Natural killer cell (primary cell): Measurements from ENCODE around the gene SRC. TPM values are rescaled to one million over a fixed set of nuclear protein-coding genes. Genes with fewer than 3 reads are reported as not detected.

Experiments
- ATAC-seq, 3 donors: fragments of 150-1000 bp in 2 of 3; fragments of 200-7000 bp in 1 of 3; cut with Tn5 transposase; 1 replicate in 1 of 3; 2 replicates in 2 of 3; pipeline ENCODE4 v1.10.0; 2021; ENCODE audit warnings: mild to moderate bottlenecking in 2 of 3, moderate library complexity in 2 of 3
- DNase-seq, 2 donors: peaks; one replicate each; pipeline versions ENCODE4 v3.0.0 to v3.0.0-alpha.2; 2013 to 2021; ENCODE audit warnings: mixed read lengths in 1 of 2
- H3K27ac ChIP-seq: one replicate; pipeline ENCODE4 v1.5.1; 2013; ENCODE audit warnings: mild to moderate bottlenecking, low read length
- H3K27me3 ChIP-seq: one replicate; pipeline ENCODE4 v1.6.1; 2013; ENCODE audit warnings: low read length; ENCODE audit not compliant: control insufficient read depth, insufficient read depth
- H3K36me3 ChIP-seq: one replicate; pipeline ENCODE4 v1.6.1; 2013; ENCODE audit warnings: low read length; ENCODE audit not compliant: control insufficient read depth, insufficient read depth
- H3K4me1 ChIP-seq: one replicate; pipeline ENCODE4 v1.6.1; 2013; ENCODE audit warnings: low read length; ENCODE audit not compliant: control insufficient read depth, insufficient read depth
- H3K4me3 ChIP-seq: one replicate; pipeline ENCODE4 v1.5.1; 2013; ENCODE audit warnings: low read length
- H3K9me3 ChIP-seq: one replicate; pipeline ENCODE4 v1.6.1; 2013; ENCODE audit warnings: low read length; ENCODE audit not compliant: control insufficient read depth, insufficient read depth
- H3K27ac Mint-ChIP-seq, 2 donors: one replicate each; pipeline ENCODE4 v1.8.0; 2022; ENCODE audit warnings: mild to moderate bottlenecking in 2 of 2, mixed read lengths in 2 of 2, moderate library complexity in 1 of 2
- H3K27me3 Mint-ChIP-seq, 2 donors: one replicate each; pipeline ENCODE4 v1.8.0; 2022; ENCODE audit warnings: low read depth in 2 of 2, mixed read lengths in 2 of 2
- H3K36me3 Mint-ChIP-seq: one replicate; pipeline ENCODE4 v1.8.0; 2022; ENCODE audit warnings: mixed read lengths
- H3K4me1 Mint-ChIP-seq, 2 donors: one replicate each; pipeline ENCODE4 v1.8.0; 2022; ENCODE audit warnings: mixed read lengths in 2 of 2
- H3K4me3 Mint-ChIP-seq: one replicate; pipeline ENCODE4 v1.8.0; 2022; ENCODE audit warnings: mild to moderate bottlenecking, moderate library complexity, mixed read lengths
- H3K9me3 Mint-ChIP-seq, 2 donors: one replicate each; pipeline ENCODE4 v1.8.0; 2022; ENCODE audit warnings: mixed read lengths in 2 of 2
- WGBS: methylation state at CpG from one replicate; pipeline ENCODE4 v1.1.7; 2013; ENCODE audit warnings: missing lambda C conversion rate; ENCODE audit not compliant: insufficient coverage; 5-methylcytosine and 5-hydroxymethylcytosine counted together
- intact Hi-C: fragments of 100-400 bp; cut with micrococcal nuclease; formaldehyde crosslinking; loops from one replicate; pipeline ENCODE4 v1.14.2; 2022
- total RNA-seq, 4 donors: library from RNA; stranded (reverse); fragments of 120-200 nt in 1 of 4; gene quantifications; one replicate each; pipeline versions ENCODE4 v1.2.3 to v1.2.4, GENCODE V29; 2013 to 2022
- TF ChIP-seq, protein P1 (sequence below): fragments of 200-600 bp; IDR thresholded peaks from one replicate; pipeline ENCODE4 v1.8.0; 2022; ENCODE audit warnings: antibody characterized with exemption

The SRC gene
- total RNA-seq, 3 donors from 2014 or later (not counting 1 experiment from before 2014, with no cell fraction given): 2.3 to 15.6 (median 10.5) TPM

DNA sequence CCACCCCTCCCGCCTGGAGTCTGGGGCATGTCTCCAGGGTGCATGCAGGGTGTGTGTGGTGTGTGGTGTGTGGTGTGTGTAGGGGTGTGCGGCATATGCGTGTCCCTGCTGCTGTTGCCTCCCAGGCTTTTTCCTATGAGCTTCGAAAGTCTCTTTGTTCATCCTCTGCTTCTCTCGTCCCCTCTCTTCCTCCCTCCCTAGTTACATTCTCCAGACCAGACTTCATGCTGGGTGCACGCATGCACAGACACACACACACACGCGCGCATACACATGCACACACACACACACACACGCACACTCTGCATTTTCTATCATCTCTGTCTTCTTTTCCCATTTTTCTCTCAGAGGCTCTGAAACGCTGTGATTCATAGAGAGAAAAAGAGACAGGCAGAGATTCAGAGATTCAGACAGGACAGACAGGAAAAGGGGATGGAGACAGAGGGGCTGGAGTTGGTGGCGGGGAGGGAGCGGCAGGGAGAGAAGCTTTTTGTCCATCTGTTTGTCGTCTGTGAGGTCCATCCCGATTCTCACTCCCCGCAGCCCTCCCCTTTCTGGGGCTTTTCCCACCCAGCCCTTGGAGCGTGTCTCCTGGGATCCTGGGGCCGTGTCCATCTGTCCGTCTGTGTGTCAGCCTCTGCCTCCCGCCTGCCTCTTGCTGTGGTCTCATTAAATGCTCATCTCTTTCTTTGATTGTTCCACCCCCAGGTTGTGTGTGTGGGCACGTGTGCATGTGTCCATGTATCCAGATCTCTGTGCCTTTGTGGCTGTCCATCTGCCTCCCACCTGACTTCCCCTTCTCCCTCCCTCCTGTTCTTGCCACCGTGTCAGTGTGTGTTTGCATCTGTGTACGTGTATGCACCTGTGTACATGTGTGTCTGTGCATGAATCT is 62.6 kb downstream of the SRC start:
- no peaks in the 10 kb centered on the region for H3K36me3 Mint-ChIP-seq
- Histone ChIP-seq H3K36me3 (no peaks in the 10 kb centered on the region), H3K4me1 (peaks cover 42% of the 10 kb centered on the region), H3K27ac (no peak overlapping the region), H3K27me3 (peaks cover 3% of the 10 kb centered on the region), H3K9me3 (no peaks in the 10 kb centered on the region), H3K4me3 (no peak overlapping the region)
- intact Hi-C loops: no loop called here
- H3K27ac Mint-ChIP-seq: no peak overlapping the region
- 83% methylated on average over 22 of the region's 23 CpGs for WGBS
- peaks cover 18 to 20% of the 10 kb centered on the region in 2 donors for H3K4me1 Mint-ChIP-seq
- TF ChIP-seq, protein P1, sequence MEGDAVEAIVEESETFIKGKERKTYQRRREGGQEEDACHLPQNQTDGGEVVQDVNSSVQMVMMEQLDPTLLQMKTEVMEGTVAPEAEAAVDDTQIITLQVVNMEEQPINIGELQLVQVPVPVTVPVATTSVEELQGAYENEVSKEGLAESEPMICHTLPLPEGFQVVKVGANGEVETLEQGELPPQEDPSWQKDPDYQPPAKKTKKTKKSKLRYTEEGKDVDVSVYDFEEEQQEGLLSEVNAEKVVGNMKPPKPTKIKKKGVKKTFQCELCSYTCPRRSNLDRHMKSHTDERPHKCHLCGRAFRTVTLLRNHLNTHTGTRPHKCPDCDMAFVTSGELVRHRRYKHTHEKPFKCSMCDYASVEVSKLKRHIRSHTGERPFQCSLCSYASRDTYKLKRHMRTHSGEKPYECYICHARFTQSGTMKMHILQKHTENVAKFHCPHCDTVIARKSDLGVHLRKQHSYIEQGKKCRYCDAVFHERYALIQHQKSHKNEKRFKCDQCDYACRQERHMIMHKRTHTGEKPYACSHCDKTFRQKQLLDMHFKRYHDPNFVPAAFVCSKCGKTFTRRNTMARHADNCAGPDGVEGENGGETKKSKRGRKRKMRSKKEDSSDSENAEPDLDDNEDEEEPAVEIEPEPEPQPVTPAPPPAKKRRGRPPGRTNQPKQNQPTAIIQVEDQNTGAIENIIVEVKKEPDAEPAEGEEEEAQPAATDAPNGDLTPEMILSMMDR: no peak
- H3K9me3 Mint-ChIP-seq: no peaks in the 10 kb centered on the region
- ATAC-seq (no peak), DNase-seq (no peak)
- H3K4me3 Mint-ChIP-seq: no peak overlapping the region
- peaks cover 27 to 40% of the 10 kb centered on the region in 2 donors for H3K27me3 Mint-ChIP-seq

DNA sequence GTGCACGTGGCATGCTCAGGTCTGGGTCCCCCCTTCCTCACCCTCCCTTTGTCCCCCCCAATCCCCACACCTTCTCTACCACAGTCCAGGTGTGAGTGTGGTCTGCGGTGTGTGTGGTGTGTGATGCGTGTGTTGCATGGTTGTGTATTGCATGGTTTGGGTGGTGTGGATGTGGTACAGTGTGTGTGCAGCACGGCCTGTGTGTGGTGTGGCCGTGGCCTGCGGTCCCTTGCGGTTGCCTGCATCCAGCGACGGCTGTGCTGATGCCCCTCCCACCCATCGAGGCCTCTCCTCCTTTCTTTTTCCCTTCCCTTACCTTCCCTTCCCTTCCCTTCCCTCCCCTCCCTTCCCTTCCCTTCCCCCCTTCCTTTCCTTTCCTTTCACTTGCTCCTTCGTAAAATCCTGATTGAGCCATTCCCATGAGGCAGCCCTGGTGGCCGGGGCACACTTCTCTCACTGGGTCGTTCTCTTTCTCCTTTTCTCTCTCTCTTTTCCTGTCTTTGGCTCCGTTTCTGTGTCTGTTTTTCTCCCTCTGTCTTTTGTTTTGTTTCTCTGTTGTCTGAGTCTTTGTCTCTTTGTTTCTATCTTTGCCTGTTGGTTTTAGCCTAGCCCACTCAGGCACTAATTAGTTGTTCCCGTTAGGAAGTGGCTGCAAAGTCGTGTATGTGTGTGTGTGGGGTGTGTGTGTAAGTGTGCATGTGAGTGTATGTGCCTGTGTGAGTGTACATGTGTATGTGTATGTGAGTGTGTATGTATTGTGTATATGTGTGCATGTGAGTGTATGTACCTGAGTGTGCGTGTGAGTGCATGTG is 65.7 kb downstream of the SRC start:
- peaks cover 2% of the 10 kb centered on the region for H3K27me3 ChIP-seq
- no peak for DNase-seq

DNA sequence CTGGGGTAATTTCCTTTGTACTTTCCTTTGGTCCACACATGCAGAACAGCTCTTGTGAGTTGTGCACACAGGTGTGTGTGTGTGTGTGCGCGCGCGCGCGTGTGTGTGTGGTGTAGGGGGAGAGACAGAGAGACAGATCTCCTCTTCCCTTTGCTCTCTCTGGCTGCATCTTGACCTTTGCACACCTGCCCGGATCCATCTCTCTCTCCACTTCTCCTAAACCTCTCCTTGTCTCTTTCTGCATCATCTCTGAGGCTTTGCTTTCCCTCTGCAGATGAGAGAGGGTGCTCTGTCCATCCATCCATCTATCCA is 67.0 kb downstream of the SRC start:
- TF ChIP-seq, protein P1: no peak
- H3K36me3 ChIP-seq: no peaks in the 10 kb centered on the region
- no peak for DNase-seq
- no peaks in the 10 kb centered on the region for H3K9me3 Mint-ChIP-seq
- ATAC-seq: no peak
- no peaks in the 10 kb centered on the region for H3K27me3 ChIP-seq
- no peak overlapping the region for H3K27ac ChIP-seq
- no peak overlapping the region for H3K27ac Mint-ChIP-seq
- H3K4me1 Mint-ChIP-seq: peaks cover 0 to 9% of the 10 kb centered on the region in 2 donors
- intact Hi-C loops: no loop called here
- peaks cover 33% of the 10 kb centered on the region for H3K4me1 ChIP-seq
- no peaks in the 10 kb centered on the region for H3K9me3 ChIP-seq
- H3K27me3 Mint-ChIP-seq: peaks cover 17 to 18% of the 10 kb centered on the region in 2 donors
- WGBS: 83% methylated on average over 7 of the region's 7 CpGs
- no peak overlapping the region for H3K4me3 ChIP-seq
- H3K36me3 Mint-ChIP-seq: no peaks in the 10 kb centered on the region
- H3K4me3 Mint-ChIP-seq: no peak overlapping the region

More for the DNA sequence above, 65.7 kb downstream of the SRC start:
- 32% methylated on average over 9 of the region's 17 CpGs for WGBS
- Histone ChIP-seq H3K36me3 (no peaks in the 10 kb centered on the region), H3K4me1 (peaks cover 35% of the 10 kb centered on the region), H3K9me3 (no peaks in the 10 kb centered on the region), H3K4me3 (no peak overlapping the region), H3K27ac (no peak overlapping the region)
- ATAC-seq: peak in 2 of 3 donors; percentile 13 to 56
- H3K27ac Mint-ChIP-seq: no peak overlapping the region
- peaks cover 8 to 11% of the 10 kb centered on the region in 2 donors for H3K4me1 Mint-ChIP-seq
- no peaks in the 10 kb centered on the region for H3K9me3 Mint-ChIP-seq
- peaks cover 22 to 25% of the 10 kb centered on the region in 2 donors for H3K27me3 Mint-ChIP-seq
- no peaks in the 10 kb centered on the region for H3K36me3 Mint-ChIP-seq
- H3K4me3 Mint-ChIP-seq: no peak overlapping the region
- intact Hi-C loops: no loop called here
- TF ChIP-seq, protein P1: no peak
